HG03135 (cell line): ENCODE measurements around the gene ZNF544.
"Not testable (repeated sequence)": the region's sequence is repeated elsewhere in the genome, so short reads cannot be mapped to it uniquely, and the experiment has no call there.

Source experiments
- ATAC-seq: cut with Tn5 transposase; IDR thresholded peaks from one replicate; pipeline ENCODE4 v1.9.1; 2021; ENCODE audit warnings: mild to moderate bottlenecking, moderate library complexity; ENCODE audit not compliant: unreplicated experiment

The ZNF544 gene

GRCh38 chr19:58304748-58305064 lies 76.0 kb downstream of the ZNF544 start:
- ATAC-seq, result no peak

- peak; percentile 97 for ATAC-seq
These were observed 76.6 kb downstream of the ZNF544 start, which contains the start of gene ERVK3-1 for GRCh38 chr19:58305065-58305931. Gene ERVK3-1, plus strand, starts transcription at chr19:58305377. Its CDS starts 6,792 bp downstream, at chr19:58312169.

GRCh38 chr19:58305932-58306323 lies 77.2 kb downstream of the ZNF544 start:
- no peak for ATAC-seq

- no peak for ATAC-seq
These were observed 79.0 kb downstream of the ZNF544 start for GRCh38 chr19:58307736-58308135.

- ATAC-seq, result not testable (repeated sequence)
These were observed 82.0 kb downstream of the ZNF544 start for GRCh38 chr19:58310685-58311084.

GRCh38 chr19:58311345-58311865 lies 82.7 kb downstream of the ZNF544 start:
- no peak for ATAC-seq
